GM12873 (cell line): ENCODE measurements around the gene ATP8B4.

Experiments
- CTCF ChIP-seq: IDR thresholded peaks from 2 replicates; pipeline ENCODE4 v1.5.1; 2012; ENCODE audit warnings: low read depth, mild to moderate bottlenecking, moderate library complexity, low read length, control low read depth; ENCODE audit not compliant: insufficient read depth; ENCODE audit errors: missing control alignments

Gene ATP8B4

GRCh38 chr15:50106457-50106856, 12.6 kb downstream of the ATP8B4 start:
- no peak for TF ChIP-seq CTCF

GRCh38 chr15:50100486-50100885, 18.5 kb downstream of the ATP8B4 start:
- no peak for TF ChIP-seq CTCF

- no peak for TF ChIP-seq CTCF
Measured at GRCh38 chr15:50098545-50098944, 20.5 kb downstream of the ATP8B4 start.

GRCh38 chr15:50095938-50096821, 22.9 kb downstream of the ATP8B4 start:
- TF ChIP-seq CTCF, result no peak

GRCh38 chr15:50084932-50085331, 34.1 kb downstream of the ATP8B4 start:
- TF ChIP-seq CTCF, result no peak

- TF ChIP-seq CTCF, result no peak
Measured at GRCh38 chr15:50083424-50084025, 35.5 kb downstream of the ATP8B4 start.

GRCh38 chr15:50082066-50082465, 37.0 kb downstream of the ATP8B4 start:
- TF ChIP-seq CTCF, result no peak
